HCT116 (cell line): ENCODE results near the gene IGSF9. TPM values are rescaled to one million over a fixed set of nuclear protein-coding genes. Genes with fewer than 3 reads are reported as not detected.

Experiments used
- ATAC-seq: fragments of 200-7000 bp; cut with Tn5 transposase; 2 replicates; pipeline ENCODE4 v1.9.1; 2020; ENCODE audit warnings: mild to moderate bottlenecking, moderate library complexity
- BruUV-seq: library from RNA; stranded (reverse); fragments of 400-500 nt; replicated peaks from 2 replicates; lab custom pipeline; 2021; lab: Mats Ljungman, UMichigan
- CTCF ChIA-PET: fragments of 300-600 bp; sonication (Branson Sonifier 250); formaldehyde crosslinking; loops from one replicate; lab custom pipeline; 2021; ENCODE audit warnings: antibody characterized with exemption; lab: Charles Lee
- POLR2A ChIA-PET: fragments of 300-600, 350-600 bp; sonication (Branson Sonifier 250); formaldehyde crosslinking; loops from one replicate; lab custom pipeline; 2021; ENCODE audit warnings: antibody characterized with exemption; lab: Charles Lee
- RAD21 ChIA-PET, 2 experiments: fragments of 300-600 bp; sonication (Branson Sonifier 250); formaldehyde crosslinking; loops; one replicate each; lab custom pipeline; 2023; ENCODE audit warnings: low total read pairs in 2 of 2; ENCODE audit not compliant: uncharacterized antibody in 2 of 2, unreplicated experiment in 2 of 2, low non-redundant PET in 1 of 2; lab: Charles Lee
- DNase-seq: peaks from one replicate; pipeline ENCODE4 v3.0.0-alpha.2; 2010; ENCODE audit warnings: low read depth, low spot score
- H2AFZ ChIP-seq: fragments of 200-600 bp; shearing (Covaris generic), sonication (generic); 2 replicates; pipeline ENCODE4 v1.6.1; 2017; ENCODE audit warnings: low read depth, mixed run types, mixed read lengths, antibody characterized with exemption, low read length; ENCODE audit not compliant: poor library complexity, severe bottlenecking
- H3K27ac ChIP-seq: 2 replicates; pipeline ENCODE4 v1.5.1; 2012; ENCODE audit warnings: low read depth, low read length
- H3K27me3 ChIP-seq: fragments of 200-600 bp; sonication (generic); 2 replicates; pipeline ENCODE4 v1.6.1; 2016; ENCODE audit warnings: mixed run types, low read length, mixed read lengths; ENCODE audit not compliant: insufficient read depth
- H3K36me3 ChIP-seq, 2 experiments: fragments of 200-500 bp in 1 of 2; fragments of 200-600 bp in 1 of 2; sonication (Bioruptor generic) in 1 of 2; sonication (generic) in 1 of 2; 2 replicates each; pipeline versions ENCODE4 v1.5.1 to v1.6.1; 2014 to 2016; ENCODE audit warnings: low read length in 2 of 2, inconsistent platforms in 1 of 2, mixed read lengths in 1 of 2, mixed run types in 1 of 2; ENCODE audit not compliant: insufficient read depth in 2 of 2, control insufficient read depth in 1 of 2
- H3K4me1 ChIP-seq, 2 experiments: fragments of 200-600 bp in 1 of 2; sonication (generic) in 1 of 2; 2 replicates each; pipeline versions ENCODE4 v1.5.1 to v1.6.1; 2012 to 2017; ENCODE audit warnings: low read length in 2 of 2, inconsistent platforms in 1 of 2, mild to moderate bottlenecking in 1 of 2, mixed read lengths in 1 of 2, mixed run types in 1 of 2, moderate library complexity in 1 of 2; ENCODE audit not compliant: insufficient read depth in 2 of 2, control insufficient read depth in 1 of 2
- H3K4me2 ChIP-seq: fragments of 200-600 bp; sonication (generic); 2 replicates; pipeline ENCODE4 v1.6.1; 2017; ENCODE audit warnings: mixed run types, low read length, mixed read lengths
- H3K4me3 ChIP-seq, 2 experiments: fragments of 200-600 bp in 1 of 2; sonication (generic) in 1 of 2; replicated peaks in 1 of 2; 2 replicates each; pipeline ENCODE4 v1.5.1; 2011 to 2016; ENCODE audit warnings: low read length in 2 of 2, control low read depth in 1 of 2, low read depth in 1 of 2, mild to moderate bottlenecking in 1 of 2, mixed read lengths in 1 of 2, mixed run types in 1 of 2
- H3K79me2 ChIP-seq: fragments of 200-600 bp; sonication (generic); 2 replicates; pipeline ENCODE4 v1.6.1; 2017; ENCODE audit warnings: mild to moderate bottlenecking, mixed run types, low read length, moderate library complexity, mixed read lengths; ENCODE audit not compliant: insufficient read depth
- H3K9ac ChIP-seq: fragments of 200-600 bp; sonication (generic); 2 replicates; pipeline ENCODE4 v1.6.1; 2016; ENCODE audit warnings: low read length, mixed read lengths
- H3K9me2 ChIP-seq: fragments of 200-600 bp; sonication (generic), shearing (Covaris generic); 2 replicates; pipeline ENCODE4 v1.6.1; 2017; ENCODE audit warnings: mixed run types, mild to moderate bottlenecking, moderate library complexity; ENCODE audit not compliant: insufficient read depth
- H3K9me3 ChIP-seq, 2 experiments: fragments of 200-500 bp in 1 of 2; fragments of 200-600 bp in 1 of 2; sonication (Bioruptor generic) in 1 of 2; sonication (generic) in 1 of 2; 2 replicates each; pipeline ENCODE4 v1.6.1; 2014 to 2017; ENCODE audit warnings: low read length in 2 of 2, mixed read lengths in 2 of 2, inconsistent platforms in 1 of 2, low read depth in 1 of 2, mild to moderate bottlenecking in 1 of 2, mixed run types in 1 of 2, moderate library complexity in 1 of 2; ENCODE audit not compliant: control insufficient read depth in 1 of 2, insufficient read depth in 1 of 2
- H4K20me1 ChIP-seq: fragments of 200-600 bp; sonication (generic), shearing (Covaris generic); 2 replicates; pipeline ENCODE4 v1.6.1; 2017; ENCODE audit warnings: mixed run types, mild to moderate bottlenecking, moderate library complexity; ENCODE audit not compliant: insufficient read depth
- CBX3 ChIP-seq: IDR thresholded peaks from 2 replicates; pipeline ENCODE4 v1.6.1; 2012; ENCODE audit warnings: low read depth
- CEBPB ChIP-seq: IDR thresholded peaks from 2 replicates; pipeline ENCODE4 v1.6.1; 2012; ENCODE audit warnings: low read depth
- EGR1 ChIP-seq: IDR thresholded peaks from 2 replicates; pipeline ENCODE4 v1.6.1; 2012; ENCODE audit warnings: low read depth
- ELF1 ChIP-seq: IDR thresholded peaks from 2 replicates; pipeline ENCODE4 v1.6.1; 2012; ENCODE audit warnings: low read depth, borderline replicate concordance
- JUND ChIP-seq: IDR thresholded peaks from 2 replicates; pipeline ENCODE4 v1.6.1; 2012
- RAD21 ChIP-seq: IDR thresholded peaks from 2 replicates; pipeline ENCODE4 v1.6.1; 2012; ENCODE audit warnings: low read depth, mild to moderate bottlenecking
- REST ChIP-seq: IDR thresholded peaks from 2 replicates; pipeline ENCODE4 v1.6.1; 2012; ENCODE audit warnings: low read depth
- SP1 ChIP-seq: IDR thresholded peaks from 2 replicates; pipeline ENCODE4 v1.6.1; 2012; ENCODE audit warnings: low read depth
- ZFX ChIP-seq: fragments of 450-650 bp; IDR thresholded peaks from 2 replicates; pipeline ENCODE4 v1.6.1; 2017
- ZNF274 ChIP-seq: fragments of 200-500 bp; sonication (Bioruptor generic); IDR thresholded peaks from 2 replicates; pipeline ENCODE4 v1.6.1; 2014; ENCODE audit warnings: mild to moderate bottlenecking, low read depth, low read length, inconsistent platforms
- intact Hi-C: fragments of 100-400 bp; cut with micrococcal nuclease; formaldehyde crosslinking; loops from 2 replicates; pipeline ENCODE4 v1.10.0; 2022
- total RNA-seq: library from RNA; stranded (reverse); gene quantifications from one replicate; pipeline ENCODE4 v1.2.1, GENCODE V29; 2021; ENCODE audit not compliant: unreplicated experiment
- TF ChIP-seq, protein P1 (sequence below): IDR thresholded peaks from 2 replicates; pipeline ENCODE4 v1.6.1; 2012

IGSF9 gene
- total RNA-seq, 1 experiment from 2014 or later: 10.3 TPM

- H3K9ac ChIP-seq: no peak overlapping the region
- CTCF ChIA-PET: interaction anchor here (2.9 kb wide), 1 partner anchor 54 kb away, joined by 11 read pairs; no protein-coding TSS in a partner anchor
- H4K20me1 ChIP-seq: no peaks in the 10 kb centered on the region
- no peaks in the 10 kb centered on the region for H3K36me3 ChIP-seq
- RAD21 ChIA-PET: no interaction called here
- H3K79me2 ChIP-seq: no peaks in the 10 kb centered on the region
- no TSS peak for BruUV-seq
- no peak overlapping the region for H3K4me2 ChIP-seq
- ATAC-seq (no peak), DNase-seq (no peak)
- no peaks in the 10 kb centered on the region for H3K4me1 ChIP-seq
- POLR2A ChIA-PET: no interaction called here
- intact Hi-C loops: no loop called here
- no peak overlapping the region for H3K27ac ChIP-seq
- TF ChIP-seq, protein P1, sequence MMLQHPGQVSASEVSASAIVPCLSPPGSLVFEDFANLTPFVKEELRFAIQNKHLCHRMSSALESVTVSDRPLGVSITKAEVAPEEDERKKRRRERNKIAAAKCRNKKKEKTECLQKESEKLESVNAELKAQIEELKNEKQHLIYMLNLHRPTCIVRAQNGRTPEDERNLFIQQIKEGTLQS: no peak
- H3K4me3 ChIP-seq: no peak overlapping the region
- no peak overlapping the region for H2AFZ ChIP-seq
- no peaks in the 10 kb centered on the region for H3K9me3 ChIP-seq
- H3K27me3 ChIP-seq: peaks cover 10% of the 10 kb centered on the region
- no peaks in the 10 kb centered on the region for H3K9me2 ChIP-seq
Observed at GRCh38 chr1:159952932-159953331, 7.5 kb upstream of the IGSF9 start.

GRCh38 chr1:159951551-159951950 lies 6.1 kb upstream of the IGSF9 start:
- Histone ChIP-seq H3K27me3 (peaks cover 10% of the 10 kb centered on the region), H3K9me3 (no peaks in the 10 kb centered on the region), H4K20me1 (no peaks in the 10 kb centered on the region), H3K9ac (no peak overlapping the region), H3K27ac (no peak overlapping the region), H3K9me2 (no peaks in the 10 kb centered on the region), H3K4me2 (no peak overlapping the region), H3K4me3 (no peak overlapping the region), H2AFZ (no peak overlapping the region), H3K79me2 (no peaks in the 10 kb centered on the region), H3K4me1 (peaks cover 5% of the 10 kb centered on the region in 2 experiments), H3K36me3 (no peaks in the 10 kb centered on the region)
- ChIA-PET POLR2A (no interaction called here), CTCF (interaction anchor here (2.9 kb wide), 1 partner anchor 56 kb away, joined by 11 read pairs; no protein-coding TSS in a partner anchor), RAD21 (no interaction called here)
- ATAC-seq (no peak), DNase-seq (no peak)
- intact Hi-C loops: no loop called here
- no TSS peak for BruUV-seq
- TF ChIP-seq RAD21 (no peak), ZFX (no peak), JUND (no peak), EGR1 (no peak), CBX3 (no peak), SP1 (no peak), ELF1 (no peak), CEBPB (no peak), ZNF274 (no peak), REST (no peak)
